Effector memory CD4-positive, alpha-beta T cell (primary cell): ENCODE data around the gene VPS35L.

Experiments
- DNase-seq, 3 donors: peaks; one replicate each; pipeline ENCODE4 v3.0.0-alpha.2; 2020
- H3K27ac ChIP-seq: 2 replicates; pipeline ENCODE4 v1.7.0; 2013; ENCODE audit warnings: mild to moderate bottlenecking, low read length, moderate library complexity; ENCODE audit not compliant: insufficient read depth, poor library complexity, severe bottlenecking
- H3K27me3 ChIP-seq: replicated peaks from 2 replicates; pipeline ENCODE4 v1.7.0; 2013; ENCODE audit warnings: mild to moderate bottlenecking, low read length; ENCODE audit not compliant: insufficient read depth, control insufficient read depth, poor library complexity, severe bottlenecking
- H3K36me3 ChIP-seq: 2 replicates; pipeline ENCODE4 v1.7.0; 2013; ENCODE audit warnings: mild to moderate bottlenecking, low read length, moderate library complexity; ENCODE audit not compliant: control insufficient read depth, insufficient read depth
- H3K4me1 ChIP-seq: 2 replicates; pipeline ENCODE4 v1.7.0; 2013; ENCODE audit warnings: low read length, mild to moderate bottlenecking; ENCODE audit not compliant: control insufficient read depth, insufficient read depth, poor library complexity, severe bottlenecking
- H3K4me3 ChIP-seq: 2 replicates; pipeline ENCODE4 v1.7.0; 2013; ENCODE audit warnings: low read length, low read depth, mild to moderate bottlenecking; ENCODE audit not compliant: insufficient read depth, poor library complexity, severe bottlenecking
- H3K9me3 ChIP-seq: 2 replicates; pipeline ENCODE4 v1.7.0; 2013; ENCODE audit warnings: mild to moderate bottlenecking, low read length, moderate library complexity; ENCODE audit not compliant: control insufficient read depth

Gene VPS35L

DNA sequence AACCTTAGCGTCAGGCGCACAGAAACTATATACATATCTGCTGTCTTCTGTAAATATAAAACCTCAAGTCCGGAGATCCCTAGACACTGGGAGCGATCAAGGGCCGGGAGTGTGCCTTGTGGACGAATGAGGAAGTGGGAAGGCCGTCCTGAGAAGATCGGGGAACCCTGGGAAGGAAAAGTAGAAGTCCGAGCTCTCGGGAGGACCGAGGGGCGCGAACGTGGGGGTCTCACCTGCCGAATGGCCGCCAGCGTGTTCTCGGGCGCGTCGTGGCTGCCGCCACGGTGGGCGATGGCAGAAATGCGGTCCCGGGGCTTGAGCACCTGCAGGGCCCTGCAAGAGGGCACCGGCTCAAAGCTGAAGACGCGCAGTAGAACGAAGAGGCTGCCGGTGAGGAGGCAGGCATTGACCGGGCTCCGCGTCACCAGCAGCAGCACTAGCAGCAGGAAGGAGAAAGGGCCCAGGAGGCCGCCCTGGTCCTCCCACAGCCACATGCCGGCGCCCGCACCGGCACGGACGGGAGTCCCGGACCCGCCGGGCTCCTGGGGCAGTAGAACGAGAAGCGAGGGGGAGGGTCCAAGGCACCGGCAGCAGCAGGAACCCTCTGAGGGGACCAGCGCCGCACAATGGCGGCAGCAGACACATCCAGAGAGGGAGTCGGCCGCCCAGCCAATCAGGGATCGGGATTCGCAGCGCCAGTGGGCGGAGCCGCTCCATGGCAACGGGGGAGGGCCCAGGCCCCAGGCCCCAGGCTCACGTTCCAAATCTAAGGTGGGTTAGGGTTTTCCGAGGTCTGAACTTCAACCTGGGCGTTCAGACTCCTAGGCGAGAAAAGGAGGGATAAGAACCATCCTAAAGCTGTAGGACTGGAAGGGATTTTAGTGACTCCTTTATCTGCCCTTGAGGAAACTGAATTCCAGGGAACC is 33.8 kb upstream of the VPS35L start, which contains the start of gene GDE1:
Gene GDE1 (minus strand): TSS at position 628 of the 926 bp plus-strand sequence. CDS start 134 bp downstream, at position 494.
- no peaks in the 10 kb centered on the region for H3K27me3 ChIP-seq
- peaks cover 2% of the 10 kb centered on the region for H3K36me3 ChIP-seq
- H3K9me3 ChIP-seq, result no peaks in the 10 kb centered on the region
- peak; percentile 82 to 90 (median 88) for DNase-seq
- peak within 1 kb of the TSS; percentile 77 for H3K4me3 ChIP-seq
- H3K27ac ChIP-seq, result peak within 1 kb of the TSS; percentile 77
- peaks cover 21% of the 10 kb centered on the region for H3K4me1 ChIP-seq

DNA sequence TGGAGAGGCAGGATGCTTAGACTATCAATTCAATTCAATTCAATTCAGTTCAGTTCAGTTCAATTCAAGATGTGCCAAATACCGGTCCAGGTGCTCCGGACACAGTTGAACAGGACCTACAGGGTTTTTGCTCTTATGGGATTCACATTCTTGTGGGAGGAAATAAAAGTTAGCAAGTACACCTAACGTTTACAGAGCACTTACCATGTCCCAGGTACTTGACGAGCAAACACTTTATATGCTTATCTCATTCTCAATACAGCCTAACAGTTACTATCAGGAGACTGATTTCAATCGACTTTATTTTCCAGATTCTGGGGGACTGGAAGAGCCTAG is 33.1 kb upstream of the VPS35L start:
- Histone ChIP-seq H3K4me1 (peaks cover 21% of the 10 kb centered on the region), H3K4me3 (no peak overlapping the region), H3K36me3 (no peaks in the 10 kb centered on the region), H3K27me3 (no peaks in the 10 kb centered on the region), H3K9me3 (no peaks in the 10 kb centered on the region), H3K27ac (peak overlapping the region; percentile 77)
- no peak for DNase-seq

DNA sequence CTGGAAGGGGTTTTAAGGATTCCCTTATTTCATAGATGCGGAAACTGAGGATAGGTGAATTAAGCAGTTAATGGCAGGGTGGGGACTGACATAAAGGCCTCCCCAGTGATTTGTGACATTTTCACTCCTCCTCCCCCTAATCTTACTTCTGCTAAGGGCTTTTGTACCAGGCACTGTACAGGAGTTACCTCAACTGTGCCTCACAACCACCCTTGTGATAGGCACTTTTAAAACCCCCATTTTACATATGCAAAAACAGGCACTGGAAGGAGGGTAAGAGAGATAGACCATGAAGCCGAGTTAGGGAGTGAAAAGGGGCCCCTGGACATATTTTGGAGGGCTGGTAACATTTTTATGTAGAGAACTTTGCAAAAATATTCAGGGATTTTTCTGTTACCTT is 32.7 kb upstream of the VPS35L start:
- peaks cover 21% of the 10 kb centered on the region for H3K4me1 ChIP-seq
- no peaks in the 10 kb centered on the region for H3K9me3 ChIP-seq
- DNase-seq, result no peak
- no peaks in the 10 kb centered on the region for H3K36me3 ChIP-seq
- no peak overlapping the region for H3K4me3 ChIP-seq
- H3K27me3 ChIP-seq, result no peaks in the 10 kb centered on the region
- no peak overlapping the region for H3K27ac ChIP-seq

DNA sequence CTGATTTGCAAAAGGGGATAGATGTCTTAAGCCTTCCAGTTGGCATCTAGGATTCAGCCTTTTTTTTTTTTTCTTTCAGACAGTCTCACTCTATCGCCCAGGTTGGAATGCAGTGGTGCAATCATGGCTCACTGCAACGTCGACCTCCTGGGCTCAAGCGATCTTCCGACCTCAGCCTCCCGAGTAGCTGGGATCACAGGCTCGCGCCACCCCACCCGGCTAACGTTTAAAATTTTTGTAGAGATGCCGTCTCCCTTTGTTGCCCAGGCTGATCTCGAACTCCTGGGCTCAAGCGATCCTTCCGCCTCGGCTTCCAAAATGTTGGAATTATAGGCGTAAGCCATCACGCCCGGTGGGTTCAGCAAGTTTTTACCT is 32.3 kb upstream of the VPS35L start:
- H3K4me1 ChIP-seq, result peaks cover 21% of the 10 kb centered on the region
- no peak overlapping the region for H3K4me3 ChIP-seq
- H3K27me3 ChIP-seq, result no peaks in the 10 kb centered on the region
- no peaks in the 10 kb centered on the region for H3K36me3 ChIP-seq
- no peaks in the 10 kb centered on the region for H3K9me3 ChIP-seq
- DNase-seq, result no peak
- peak overlapping the region; percentile 67 for H3K27ac ChIP-seq

DNA sequence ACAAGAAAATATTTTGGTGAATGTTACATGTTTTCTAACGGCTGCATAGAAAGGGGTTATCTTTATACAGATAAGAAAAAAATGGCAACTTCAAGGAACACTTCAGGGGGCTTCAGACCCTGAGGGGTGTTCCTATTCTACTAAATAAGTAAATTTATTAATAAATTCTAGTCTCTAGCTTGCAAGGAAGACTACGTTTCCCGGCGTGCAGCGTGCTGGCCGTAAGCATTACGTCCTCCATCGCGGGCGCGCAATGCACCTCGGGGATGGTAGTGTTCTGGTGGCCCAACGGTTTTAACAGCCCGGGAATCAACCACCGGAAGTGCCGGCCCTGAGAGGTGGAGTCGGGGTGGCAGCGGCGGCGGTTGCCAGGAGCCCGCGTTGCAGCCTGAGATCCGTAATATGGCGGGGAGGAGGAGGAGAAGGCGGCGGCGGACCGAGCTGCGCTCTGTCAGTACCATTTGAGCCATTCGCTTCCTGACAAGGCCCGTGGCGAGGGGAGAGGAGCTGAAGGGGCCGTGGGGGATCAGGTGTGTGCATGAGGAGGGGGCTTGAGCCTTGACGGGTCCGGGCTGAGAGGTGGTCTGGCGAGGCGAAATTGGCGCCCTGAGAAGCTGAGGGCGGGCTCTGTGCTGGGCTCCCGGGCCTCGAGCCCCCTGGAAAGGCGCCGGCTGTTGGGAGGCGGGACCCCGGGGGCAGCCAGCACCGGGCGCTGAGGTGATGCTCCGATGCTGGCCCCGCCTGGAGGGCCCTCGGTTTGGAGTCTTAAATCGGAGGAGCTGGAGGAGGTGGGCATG is 31.7 kb upstream of the VPS35L start, which contains the start of gene CCP110:
Gene CCP110 (plus strand): TSS at position 384 of the 797 bp plus-strand sequence. CDS start 3,940 bp downstream, outside the sequence.
- DNase-seq, result peak; percentile 89 to 92 (median 91)
- peak within 1 kb of the TSS; percentile 67 for H3K27ac ChIP-seq
- no peaks in the 10 kb centered on the region for H3K9me3 ChIP-seq
- H3K4me1 ChIP-seq, result peaks cover 21% of the 10 kb centered on the region
- peak within 1 kb of the TSS; percentile 98 for H3K4me3 ChIP-seq
- peaks cover 2% of the 10 kb centered on the region for H3K36me3 ChIP-seq
- H3K27me3 ChIP-seq, result no peaks in the 10 kb centered on the region

DNA sequence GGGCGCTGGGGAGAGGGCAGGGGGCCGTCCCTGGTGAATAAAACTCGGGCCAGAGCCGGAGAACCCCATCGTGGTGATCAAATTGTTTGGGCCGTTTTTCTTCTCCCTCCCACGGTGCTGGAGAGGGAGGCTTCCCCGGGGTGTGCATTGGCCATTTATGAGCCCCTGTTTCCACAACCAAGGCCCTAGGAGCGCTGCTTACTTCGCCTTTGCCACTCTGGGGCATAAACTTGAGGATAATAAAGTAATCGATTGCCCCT is 31.2 kb upstream of the VPS35L start:
- no peak for DNase-seq
- Histone ChIP-seq H3K9me3 (no peaks in the 10 kb centered on the region), H3K4me3 (peak overlapping the region; percentile 98), H3K27me3 (no peaks in the 10 kb centered on the region), H3K36me3 (peaks cover 8% of the 10 kb centered on the region), H3K4me1 (peaks cover 21% of the 10 kb centered on the region), H3K27ac (peak overlapping the region; percentile 67)

DNA sequence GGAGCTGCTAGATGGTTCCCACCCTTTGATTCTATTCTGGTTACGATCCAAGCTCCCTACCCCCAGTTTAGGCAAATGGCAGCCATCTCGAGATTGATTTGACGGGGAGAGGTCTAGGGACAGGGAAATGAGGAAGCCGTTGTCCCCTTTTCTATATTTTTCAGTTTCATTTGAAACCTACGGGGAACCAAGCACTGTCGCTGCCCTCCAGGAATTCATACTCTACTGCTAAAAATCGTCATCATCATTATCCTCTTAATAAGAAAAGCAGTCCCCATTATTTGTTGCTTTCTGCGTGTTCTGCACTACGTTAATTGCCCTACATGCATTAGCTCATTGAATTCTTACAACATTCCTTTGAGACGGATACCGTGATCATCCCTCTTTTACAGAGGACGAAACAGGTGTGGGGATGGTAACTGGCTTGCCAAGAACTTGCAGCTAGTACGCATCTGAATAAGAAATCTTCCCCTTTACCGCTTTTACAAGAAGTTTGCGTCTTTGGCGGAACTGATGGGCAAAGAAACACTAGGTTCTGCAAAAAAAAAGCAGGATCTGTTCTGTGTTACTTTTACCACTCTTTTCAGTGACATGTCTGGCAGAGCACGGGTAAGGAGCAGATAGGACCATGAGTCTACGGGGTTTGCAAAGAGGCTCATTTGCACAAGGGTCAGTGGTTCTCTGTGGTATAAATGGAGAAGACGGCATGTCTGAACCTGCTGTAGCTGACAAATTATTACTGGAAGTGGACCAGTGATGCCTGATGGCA is 30.7 kb upstream of the VPS35L start:
- Histone ChIP-seq H3K27ac (peak overlapping the region; percentile 67), H3K9me3 (no peaks in the 10 kb centered on the region), H3K36me3 (peaks cover 8% of the 10 kb centered on the region), H3K4me1 (peaks cover 21% of the 10 kb centered on the region), H3K4me3 (peak overlapping the region; percentile 98), H3K27me3 (no peaks in the 10 kb centered on the region)
- no peak for DNase-seq

DNA sequence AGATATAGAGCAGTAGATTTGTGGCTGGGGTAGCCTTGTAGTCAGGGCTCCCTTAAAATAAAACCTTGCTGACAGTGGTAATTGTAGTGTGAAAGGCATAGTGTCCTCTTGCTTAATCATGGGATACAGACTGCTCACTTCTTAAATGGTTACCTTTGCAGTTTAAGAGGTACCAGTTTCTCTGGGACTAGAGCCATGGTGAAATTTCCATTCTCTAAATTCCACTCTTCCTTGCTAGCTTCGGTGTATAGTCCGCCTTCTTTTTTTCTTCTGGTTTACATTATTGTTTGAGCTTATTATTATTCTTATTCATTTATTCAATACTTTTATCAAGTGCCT is 30.1 kb upstream of the VPS35L start:
- no peaks in the 10 kb centered on the region for H3K27me3 ChIP-seq
- peaks cover 21% of the 10 kb centered on the region for H3K4me1 ChIP-seq
- no peak overlapping the region for H3K4me3 ChIP-seq
- H3K36me3 ChIP-seq, result peaks cover 8% of the 10 kb centered on the region
- H3K9me3 ChIP-seq, result no peaks in the 10 kb centered on the region
- H3K27ac ChIP-seq, result no peak overlapping the region
- DNase-seq, result no peak

DNA sequence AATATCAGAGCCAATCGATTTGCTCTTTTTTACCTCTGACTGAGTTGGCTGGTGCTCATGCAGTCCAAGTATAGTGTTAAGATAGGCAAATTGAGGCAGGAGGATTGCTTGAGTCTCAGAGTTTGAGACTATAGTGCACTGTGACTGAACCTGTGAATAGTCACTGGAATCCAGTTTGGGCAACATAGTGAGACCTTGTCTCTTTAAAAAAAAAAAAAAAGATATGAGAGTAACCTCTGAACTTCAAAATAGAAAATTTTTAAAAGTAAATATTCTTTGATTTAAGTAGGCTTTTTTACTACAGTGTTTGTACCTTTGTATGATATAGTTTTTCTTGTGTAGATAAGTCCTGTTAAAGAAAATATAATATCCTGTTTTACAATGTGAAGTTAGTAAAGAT is 28.3 kb upstream of the VPS35L start:
- no peaks in the 10 kb centered on the region for H3K27me3 ChIP-seq
- H3K4me3 ChIP-seq, result no peak overlapping the region
- peaks cover 10% of the 10 kb centered on the region for H3K4me1 ChIP-seq
- H3K27ac ChIP-seq, result no peak overlapping the region
- no peak for DNase-seq
- H3K9me3 ChIP-seq, result no peaks in the 10 kb centered on the region
- H3K36me3 ChIP-seq, result peaks cover 8% of the 10 kb centered on the region
